HepG2 (cell line): ENCODE results near the gene SPSB1. TPM values are rescaled to one million over a fixed set of nuclear protein-coding genes. Genes with fewer than 3 reads are reported as not detected.

ENCODE experiments used
- ATAC-seq: fragments of 200-7000 bp; cut with Tn5 transposase; 3 replicates; pipeline ENCODE4 v1.9.1; 2020; ENCODE audit warnings: mild to moderate bottlenecking, moderate library complexity
- BruUV-seq: library from RNA; stranded (reverse); fragments of 400-500 nt; replicated peaks from 2 replicates; lab custom pipeline; 2021; lab: Mats Ljungman, UMichigan
- CTCF ChIA-PET: fragments of 300-600 bp; formaldehyde crosslinking; extraction: SDS; loops from one replicate; lab custom pipeline; 2021; ENCODE audit warnings: low total read pairs, inconsistent platforms, low intra/inter-chr PET ratio; lab: Yijun Ruan, JAX
- POLR2A ChIA-PET: fragments of 350-600 bp; sonication (Branson Sonifier 250); formaldehyde crosslinking; loops from one replicate; lab custom pipeline; 2020; ENCODE audit warnings: antibody characterized with exemption, inconsistent platforms; lab: Yijun Ruan, JAX
- DNase-seq: peaks from one replicate; pipeline ENCODE4 v3.0.0-alpha.2; 2015; ENCODE audit warnings: low spot score
- FAIRE-seq: peaks from 3 replicates; lab custom pipeline; 2011; peaks lifted over from hg19 to GRCh38; lab: Jason Lieb, UNC
- H2AFZ ChIP-seq: one replicate; pipeline ENCODE4 v1.6.1; 2011; ENCODE audit warnings: low read length, inconsistent platforms
- H3K27ac ChIP-seq: fragments of 300-600 bp; 3 replicates; pipeline ENCODE4 v1.8.0; 2011; ENCODE audit warnings: mixed run types, mild to moderate bottlenecking, mixed read lengths, low read length, inconsistent platforms; ENCODE audit not compliant: insufficient read depth; ENCODE audit errors: extremely low read length
- H3K27me3 ChIP-seq, 2 experiments: fragments of 200-600 bp in 1 of 2; 2 replicates in 1 of 2; 3 replicates in 1 of 2; pipeline versions ENCODE4 v1.6.0 to v1.8.0; 2011; ENCODE audit warnings: low read length in 2 of 2, mild to moderate bottlenecking in 2 of 2, moderate library complexity in 2 of 2, inconsistent platforms in 1 of 2; ENCODE audit not compliant: insufficient read depth in 2 of 2, control insufficient read depth in 1 of 2
- H3K36me3 ChIP-seq, 2 experiments: fragments of 200-600 bp in 1 of 2; replicated peaks in 1 of 2; 2 replicates in 1 of 2; 3 replicates in 1 of 2; pipeline versions ENCODE4 v1.5.1 to v1.8.0; 2011; ENCODE audit warnings: low read length in 2 of 2, inconsistent platforms in 1 of 2; ENCODE audit not compliant: insufficient read depth in 2 of 2, control insufficient read depth in 1 of 2
- H3K4me1 ChIP-seq: 2 replicates; pipeline ENCODE4 v1.5.1; 2012; ENCODE audit warnings: low read length, inconsistent platforms; ENCODE audit not compliant: insufficient read depth
- H3K4me2 ChIP-seq: 2 replicates; pipeline ENCODE4 v1.6.0; 2011; ENCODE audit warnings: low read depth, low read length, inconsistent platforms
- H3K4me3 ChIP-seq, 3 experiments: fragments of 200-600 bp in 1 of 3; sonication (generic), shearing (Covaris generic) in 1 of 3; replicated peaks in 1 of 3; 2 replicates each; pipeline ENCODE4 v1.5.1; 2011 to 2016; ENCODE audit warnings: low read length in 3 of 3, inconsistent platforms in 2 of 3, low read depth in 2 of 3, mild to moderate bottlenecking in 2 of 3, control low read depth in 1 of 3, mixed read lengths in 1 of 3; ENCODE audit not compliant: insufficient read depth in 1 of 3
- H3K79me2 ChIP-seq: one replicate; pipeline ENCODE4 v1.6.1; 2011; ENCODE audit warnings: low read length, inconsistent platforms; ENCODE audit not compliant: insufficient read depth
- H3K9ac ChIP-seq: 2 replicates; pipeline ENCODE4 v1.6.0; 2011; ENCODE audit warnings: mild to moderate bottlenecking, low read depth, low read length, inconsistent platforms; ENCODE audit not compliant: insufficient read depth
- H3K9me3 ChIP-seq: 2 replicates; pipeline ENCODE4 v1.5.1; 2012; ENCODE audit warnings: mild to moderate bottlenecking, low read length
- H4K20me1 ChIP-seq: 2 replicates; pipeline ENCODE4 v1.6.0; 2011; ENCODE audit warnings: inconsistent platforms, mild to moderate bottlenecking, low read length, moderate library complexity; ENCODE audit not compliant: insufficient read depth
- KLF15 ChIP-seq: sonication (generic); formaldehyde crosslinking; IDR thresholded peaks from 2 replicates; pipeline ENCODE4 v1.8.1; 2023; ENCODE audit warnings: borderline replicate concordance, mild to moderate bottlenecking, inconsistent platforms, missing genetic modification reagents, mixed read lengths
- KMT2B ChIP-seq: IDR thresholded peaks from 2 replicates; pipeline ENCODE4 v1.6.1; 2016; ENCODE audit warnings: missing genetic modification reagents, missing compliant biosample characterization
- MEIS1 ChIP-seq: sonication (generic); formaldehyde crosslinking; IDR thresholded peaks from 2 replicates; pipeline ENCODE4 v1.9.0; 2021; ENCODE audit warnings: mild to moderate bottlenecking, missing genetic modification reagents, moderate library complexity, borderline replicate concordance
- PLRG1 ChIP-seq: fragments of 450-650 bp; conservative IDR thresholded peaks from 2 replicates; pipeline ENCODE4 v1.6.1; 2016
- RXRB ChIP-seq: IDR thresholded peaks from 2 replicates; pipeline ENCODE4 v1.6.1; 2016; ENCODE audit warnings: borderline replicate concordance, missing genetic modification reagents, missing compliant biosample characterization
- SOX13 ChIP-seq, 3 experiments: fragments of 450-650 bp in 1 of 3; sonication (generic) in 1 of 3; formaldehyde crosslinking in 1 of 3; IDR thresholded peaks in 2 of 3; conservative IDR thresholded peaks in 1 of 3; 2 replicates each; pipeline versions ENCODE4 v1.5.0 to v1.6.1; 2016 to 2020; ENCODE audit warnings: antibody characterized with exemption in 1 of 3, mild to moderate bottlenecking in 1 of 3, missing compliant biosample characterization in 1 of 3, missing genetic modification reagents in 1 of 3, moderate library complexity in 1 of 3
- SPEN ChIP-seq: sonication (generic); formaldehyde crosslinking; IDR thresholded peaks from 2 replicates; pipeline ENCODE4 v1.5.1; 2020; ENCODE audit warnings: low read depth, mild to moderate bottlenecking, missing genetic modification reagents
- TAF15 ChIP-seq: fragments of 200-400 bp; formaldehyde crosslinking; IDR thresholded peaks from one replicate; pipeline ENCODE4 v1.6.1; 2018; ENCODE audit warnings: mild to moderate bottlenecking, low read depth, low read length; ENCODE audit not compliant: poor library complexity, severe bottlenecking
- ZFP1 ChIP-seq: IDR thresholded peaks from 2 replicates; pipeline ENCODE4 v1.6.1; 2016
- ZNF232 ChIP-seq: sonication (generic); formaldehyde crosslinking; IDR thresholded peaks from 2 replicates; pipeline ENCODE4 v1.4.0; 2020; ENCODE audit warnings: missing genetic modification reagents, borderline replicate concordance
- ZNF24 ChIP-seq: fragments of 450-650 bp; IDR thresholded peaks from 2 replicates; pipeline ENCODE4 v1.6.1; 2017; ENCODE audit warnings: antibody characterized with exemption, mild to moderate bottlenecking
- ZNF431 ChIP-seq: sonication (generic); formaldehyde crosslinking; IDR thresholded peaks from 2 replicates; pipeline ENCODE4 v1.9.0; 2022; ENCODE audit warnings: missing genetic modification reagents, low read depth, mild to moderate bottlenecking, borderline replicate concordance
- WGBS: methylation state at CpG from one replicate; pipeline ENCODE4 v1.1.6; 2017; ENCODE audit warnings: low lambda C conversion rate; 5-methylcytosine and 5-hydroxymethylcytosine counted together
- in situ Hi-C: cut with HindIII; loops from 2 replicates; pipeline ENCODE4 v1.10.0; 2017; ENCODE audit warnings: low pct_unique_long_range_greater_than_20kb; ENCODE audit not compliant: extremely low pct_ligation_motif_present
- intact Hi-C: fragments of 100-400 bp; cut with micrococcal nuclease; formaldehyde crosslinking; loops from one replicate; pipeline ENCODE4 v1.10.0; 2022; ENCODE audit not compliant: unreplicated experiment
- polyA plus RNA-seq, 8 experiments: library from polyadenylated mRNA; depleted of rRNA in 3 of 8; stranded (reverse) in 7 of 8; unstranded in 1 of 8; fragments of >200 nt; fragmentation: Illumina TruSeq in 4 of 8; extraction: Trizol in 4 of 8; gene quantifications; 2 replicates each; pipeline versions ENCODE4 v1.2.1 to v1.2.3, GENCODE V29; 2011 to 2016; ENCODE audit warnings: low read depth in 4 of 8, missing spikeins in 1 of 8, mixed read lengths in 1 of 8; ENCODE audit not compliant: insufficient read depth in 1 of 8
- total RNA-seq, 5 experiments: library from RNA; depleted of rRNA; stranded (reverse); fragments of >200 nt; fragmentation: Illumina TruSeq; extraction: Trizol; gene quantifications; 2 replicates each; pipeline ENCODE4 v1.2.3, GENCODE V29; 2016; ENCODE audit warnings: low read depth in 1 of 5
- TF ChIP-seq, protein P1 (sequence below): IDR thresholded peaks from 2 replicates; pipeline ENCODE4 v1.6.1; 2016; ENCODE audit warnings: low read depth, borderline replicate concordance
- TF ChIP-seq, protein P2 (sequence below): sonication (generic); formaldehyde crosslinking; IDR thresholded peaks from 2 replicates; pipeline ENCODE4 v1.5.1; 2020; ENCODE audit warnings: missing genetic modification reagents, mild to moderate bottlenecking, borderline replicate concordance
- TF ChIP-seq, protein P3 (sequence below), 2 experiments: sonication (generic) in 1 of 2; formaldehyde crosslinking in 1 of 2; IDR thresholded peaks; 2 replicates each; pipeline versions ENCODE4 v1.4.0 to v1.6.1; 2016 to 2020; ENCODE audit warnings: borderline replicate concordance in 1 of 2, low read depth in 1 of 2, mild to moderate bottlenecking in 1 of 2, missing genetic modification reagents in 1 of 2

Gene SPSB1
- total and polyA plus RNA-seq, 2 of the 13 experiments (the other 11 are each of a cell fraction or from before 2014, with no cell fraction given) = 5.0 to 8.0 TPM

DNA sequence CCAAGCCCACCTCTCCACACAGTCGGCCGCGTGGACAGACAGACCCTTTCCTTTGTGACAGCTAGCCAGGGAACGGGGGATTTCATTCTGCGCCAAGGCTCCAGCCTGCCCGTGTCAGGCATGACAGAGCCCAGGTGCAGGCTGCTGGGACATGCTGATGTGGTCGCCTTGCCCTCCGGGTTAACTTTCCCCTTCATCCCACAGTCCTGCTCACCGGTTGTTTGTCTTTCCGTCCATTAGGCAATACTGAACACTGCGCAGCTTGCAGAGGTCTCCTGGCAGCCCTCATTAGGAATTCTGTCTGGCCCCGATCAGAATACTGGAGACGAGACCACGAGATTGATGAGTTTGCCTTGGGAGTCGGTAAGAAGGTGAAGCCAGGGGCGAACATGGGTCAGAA, 62.8 kb downstream of the SPSB1 start:
- peaks cover 3 to 14% of the 10 kb centered on the region in 2 experiments; a peak in 2 of 5 replicates for H3K36me3 ChIP-seq
- DNase-seq = no peak
- intact Hi-C loops (no loop called here), in situ Hi-C loops (no loop called here)
- no peak for FAIRE-seq
- no peak overlapping the region for H3K4me2 ChIP-seq
- no peak for TF ChIP-seq ZNF232
- no peak for TF ChIP-seq PLRG1
- TF ChIP-seq SPEN (CRISPR knock-in tag) = no peak
- TF ChIP-seq, protein P1, sequence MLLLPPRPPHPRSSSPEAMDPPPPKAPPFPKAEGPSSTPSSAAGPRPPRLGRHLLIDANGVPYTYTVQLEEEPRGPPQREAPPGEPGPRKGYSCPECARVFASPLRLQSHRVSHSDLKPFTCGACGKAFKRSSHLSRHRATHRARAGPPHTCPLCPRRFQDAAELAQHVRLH (CRISPR knock-in tag) = no peak
- no peak for TF ChIP-seq TAF15
- no peak for TF ChIP-seq MEIS1 (CRISPR knock-in tag)
- TF ChIP-seq ZNF431 (CRISPR knock-in tag) = no peak
- TF ChIP-seq ZFP1 = no peak
- TF ChIP-seq RXRB (CRISPR knock-in tag) = no peak
- TF ChIP-seq KMT2B = no peak
- TF ChIP-seq, protein P2, sequence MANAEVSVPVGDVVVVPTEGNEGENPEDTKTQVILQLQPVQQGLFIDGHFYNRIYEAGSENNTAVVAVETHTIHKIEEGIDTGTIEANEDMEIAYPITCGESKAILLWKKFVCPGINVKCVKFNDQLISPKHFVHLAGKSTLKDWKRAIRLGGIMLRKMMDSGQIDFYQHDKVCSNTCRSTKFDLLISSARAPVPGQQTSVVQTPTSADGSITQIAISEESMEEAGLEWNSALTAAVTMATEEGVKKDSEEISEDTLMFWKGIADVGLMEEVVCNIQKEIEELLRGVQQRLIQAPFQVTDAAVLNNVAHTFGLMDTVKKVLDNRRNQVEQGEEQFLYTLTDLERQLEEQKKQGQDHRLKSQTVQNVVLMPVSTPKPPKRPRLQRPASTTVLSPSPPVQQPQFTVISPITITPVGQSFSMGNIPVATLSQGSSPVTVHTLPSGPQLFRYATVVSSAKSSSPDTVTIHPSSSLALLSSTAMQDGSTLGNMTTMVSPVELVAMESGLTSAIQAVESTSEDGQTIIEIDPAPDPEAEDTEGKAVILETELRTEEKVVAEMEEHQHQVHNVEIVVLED (CRISPR knock-in tag) = no peak
- TF ChIP-seq KLF15 (CRISPR knock-in tag) = no peak
- TF ChIP-seq SOX13 (IDR thresholded peaks at IDR 0.05) = no peak
- TF ChIP-seq SOX13 (CRISPR knock-in tag; conservative IDR thresholded peaks at IDR 0.05 in 1 of 2, IDR thresholded peaks at IDR 0.05 in 1 of 2) = no peak
- no peak for TF ChIP-seq ZNF24
- TF ChIP-seq, protein P3, sequence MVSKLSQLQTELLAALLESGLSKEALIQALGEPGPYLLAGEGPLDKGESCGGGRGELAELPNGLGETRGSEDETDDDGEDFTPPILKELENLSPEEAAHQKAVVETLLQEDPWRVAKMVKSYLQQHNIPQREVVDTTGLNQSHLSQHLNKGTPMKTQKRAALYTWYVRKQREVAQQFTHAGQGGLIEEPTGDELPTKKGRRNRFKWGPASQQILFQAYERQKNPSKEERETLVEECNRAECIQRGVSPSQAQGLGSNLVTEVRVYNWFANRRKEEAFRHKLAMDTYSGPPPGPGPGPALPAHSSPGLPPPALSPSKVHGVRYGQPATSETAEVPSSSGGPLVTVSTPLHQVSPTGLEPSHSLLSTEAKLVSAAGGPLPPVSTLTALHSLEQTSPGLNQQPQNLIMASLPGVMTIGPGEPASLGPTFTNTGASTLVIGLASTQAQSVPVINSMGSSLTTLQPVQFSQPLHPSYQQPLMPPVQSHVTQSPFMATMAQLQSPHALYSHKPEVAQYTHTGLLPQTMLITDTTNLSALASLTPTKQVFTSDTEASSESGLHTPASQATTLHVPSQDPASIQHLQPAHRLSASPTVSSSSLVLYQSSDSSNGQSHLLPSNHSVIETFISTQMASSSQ (IDR thresholded peaks at IDR 0.05; ENCODE audit: low read depth) = no peak
- TF ChIP-seq, protein P3 (CRISPR knock-in tag; IDR thresholded peaks at IDR 0.05; ENCODE audit: borderline replicate concordance) = no peak
- no peak overlapping the region for H3K9ac ChIP-seq
- H4K20me1 ChIP-seq = no peaks in the 10 kb centered on the region
- no peaks in the 10 kb centered on the region for H3K4me1 ChIP-seq
- H3K4me3 ChIP-seq = no peak overlapping the region
- ChIA-PET POLR2A (no interaction called here), CTCF (no interaction called here)
- H2AFZ ChIP-seq = no peak overlapping the region
- 98% methylated on average over 16 of the region's 16 CpGs for WGBS
- H3K9me3 ChIP-seq = no peaks in the 10 kb centered on the region
- no peak for ATAC-seq
- no peak overlapping the region for H3K27ac ChIP-seq
- H3K79me2 ChIP-seq = no peaks in the 10 kb centered on the region
- no TSS peak for BruUV-seq
- no peaks in the 10 kb centered on the region for H3K27me3 ChIP-seq
